Measurements from ENCODE around the gene GLI3. TPM values are rescaled to one million over a fixed set of nuclear protein-coding genes. Genes with fewer than 3 reads are reported as not detected.
A peak's percentile ranks its signal among the peaks of the same experiment; 100 is the strongest.

Gene GLI3
- total RNA-seq, 2 experiments from 2014 or later, result not detected

GRCh38 chr7:41978858-41979257 is 258.2 kb downstream of the GLI3 start:
- intact Hi-C loops (cut with micrococcal nuclease), result loop anchor here (10.0 kb wide), 1 partner anchor 866 kb away; no protein-coding TSS in a partner anchor

DNA sequence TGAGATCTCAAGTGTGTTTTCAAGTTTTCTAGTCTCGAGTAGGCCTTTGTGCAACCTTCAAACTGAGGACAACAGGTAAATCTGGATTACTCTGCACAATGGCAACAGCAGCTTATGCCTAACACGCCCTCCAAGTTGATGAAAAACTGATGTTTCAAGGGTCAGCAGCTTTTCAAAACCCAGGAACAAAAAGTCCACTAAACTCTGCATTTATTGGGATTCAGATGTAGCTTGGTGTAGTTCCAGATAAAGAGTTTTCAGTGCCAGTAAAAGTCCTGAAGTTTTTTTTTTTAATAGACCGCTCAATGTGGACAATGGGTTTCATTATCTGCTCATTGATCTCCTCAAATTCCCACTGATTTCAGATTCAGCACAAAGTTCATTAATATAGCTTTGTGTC is 259.3 kb downstream of the GLI3 start:
- H3K4me1 Mint-ChIP-seq (ENCODE audit: low read depth), result no peaks in the 10 kb centered on the region
- DNase-seq (no peak), ATAC-seq (no peak)
- H3K4me3 Mint-ChIP-seq, result no peak overlapping the region
- POLR2A ChIA-PET, result no interaction called here
- no peak overlapping the region for H3K27ac Mint-ChIP-seq
- intact Hi-C loops (cut with micrococcal nuclease), result loop anchor here (10.0 kb wide), 1 partner anchor 867 kb away; no protein-coding TSS in a partner anchor
- no peaks in the 10 kb centered on the region for H3K9me3 Mint-ChIP-seq
- no peaks in the 10 kb centered on the region for H3K36me3 Mint-ChIP-seq (ENCODE audit: low read depth)
- CTCF ChIA-PET, result interaction anchor here (1.0 to 4.7 kb wide), 7 partner anchors 10 to 865 kb away, joined by 3 to 17 read pairs (median 7); no protein-coding TSS in a partner anchor
- TF ChIP-seq CTCF (IDR thresholded peaks at IDR 0.05), result no peak
- H3K27me3 Mint-ChIP-seq, result peaks cover 9% of the 10 kb centered on the region

More at GRCh38 chr7:41978858-41979257, 258.2 kb downstream of the GLI3 start:
- ChIA-PET CTCF (interaction anchor here (1.0 to 4.7 kb wide), 8 partner anchors 12 to 899 kb away, joined by 3 to 17 read pairs (median 8); no protein-coding TSS in a partner anchor), POLR2A (no interaction called here)
- ATAC-seq (no peak), DNase-seq (no peak)
- H3K4me1 Mint-ChIP-seq (ENCODE audit: low read depth), result no peaks in the 10 kb centered on the region
- H3K27me3 Mint-ChIP-seq, result peaks cover 9% of the 10 kb centered on the region
- no peak overlapping the region for H3K4me3 Mint-ChIP-seq
- H3K9me3 Mint-ChIP-seq, result no peaks in the 10 kb centered on the region
- H3K36me3 Mint-ChIP-seq (ENCODE audit: low read depth), result no peaks in the 10 kb centered on the region
- no peak for TF ChIP-seq CTCF (IDR thresholded peaks at IDR 0.05)
- no peak overlapping the region for H3K27ac Mint-ChIP-seq

DNA sequence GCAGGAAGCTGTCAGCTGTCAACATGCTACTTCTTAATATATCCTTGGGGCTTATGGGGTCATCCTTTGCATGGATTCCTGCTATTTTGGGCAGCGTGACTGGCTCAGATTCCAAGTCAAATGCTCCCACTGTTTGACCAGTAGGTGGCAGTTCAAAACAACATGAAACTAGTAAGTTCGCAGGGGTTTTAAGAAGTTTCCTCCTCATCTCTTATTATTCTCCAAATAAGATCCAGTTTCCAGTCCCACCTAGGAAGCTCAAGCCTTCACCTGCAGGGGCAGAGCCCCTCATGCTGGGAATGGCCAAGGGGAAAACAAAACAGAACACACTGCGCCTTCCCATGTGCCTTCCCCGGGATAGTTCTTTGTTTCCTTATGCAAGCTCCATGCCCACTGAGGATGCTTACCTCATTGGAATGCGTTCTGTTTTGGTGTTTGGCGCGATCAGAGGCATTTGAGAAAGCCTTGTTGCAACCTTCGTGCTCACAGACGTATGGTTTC is 259.8 kb downstream of the GLI3 start:
- ChIA-PET CTCF (interaction anchor here (1.0 to 4.7 kb wide), 6 partner anchors 9 to 37 kb away, joined by 3 to 17 read pairs (median 10); no protein-coding TSS in a partner anchor), POLR2A (no interaction called here)
- H3K27ac Mint-ChIP-seq, result no peak overlapping the region
- intact Hi-C loops (cut with micrococcal nuclease), result loop anchor here (10.0 kb wide), 1 partner anchor 868 kb away; no protein-coding TSS in a partner anchor
- no peak overlapping the region for H3K4me3 Mint-ChIP-seq
- H3K4me1 Mint-ChIP-seq (ENCODE audit: low read depth), result no peaks in the 10 kb centered on the region
- peaks cover 9% of the 10 kb centered on the region for H3K27me3 Mint-ChIP-seq
- TF ChIP-seq CTCF (IDR thresholded peaks at IDR 0.05), result peak; percentile 40
- H3K36me3 Mint-ChIP-seq (ENCODE audit: low read depth), result no peaks in the 10 kb centered on the region
- ATAC-seq, result no peak
- H3K9me3 Mint-ChIP-seq, result no peaks in the 10 kb centered on the region
- DNase-seq, result peak; percentile 7

DNA sequence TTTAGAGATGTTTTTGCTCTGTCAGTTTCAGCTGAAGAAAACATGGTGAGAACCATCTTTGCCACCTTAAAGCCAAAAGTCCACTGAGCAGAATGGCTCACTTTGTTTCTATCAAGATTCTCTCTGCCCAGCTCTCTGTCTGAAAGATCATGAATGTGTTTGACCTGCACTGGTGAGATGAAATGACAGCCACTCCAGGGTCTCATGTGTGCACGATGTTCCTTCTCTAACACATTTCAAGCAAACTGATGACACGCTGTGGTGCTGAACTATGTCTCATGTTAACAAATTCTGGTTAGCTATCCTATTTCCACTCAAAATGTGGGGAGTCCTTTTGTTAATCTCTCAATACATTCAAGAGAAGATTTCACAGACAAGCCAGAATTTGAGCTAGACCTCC is 260.6 kb downstream of the GLI3 start:
- TF ChIP-seq CTCF (IDR thresholded peaks at IDR 0.05), result no peak
- intact Hi-C loops (cut with micrococcal nuclease), result loop anchor here (10.0 kb wide), 1 partner anchor 868 kb away; no protein-coding TSS in a partner anchor
- Mint-ChIP-seq H3K9me3 (no peaks in the 10 kb centered on the region), H3K27me3 (peaks cover 9% of the 10 kb centered on the region), H3K4me1 (ENCODE audit: low read depth) (no peaks in the 10 kb centered on the region), H3K27ac (no peak overlapping the region), H3K36me3 (ENCODE audit: low read depth) (no peaks in the 10 kb centered on the region), H3K4me3 (no peak overlapping the region)
- ATAC-seq (no peak), DNase-seq (no peak)
- ChIA-PET CTCF (interaction anchor here (2.3 to 4.7 kb wide), 4 partner anchors 28 to 38 kb away, joined by 7 to 17 read pairs (median 15); no protein-coding TSS in a partner anchor), POLR2A (no interaction called here)

DNA sequence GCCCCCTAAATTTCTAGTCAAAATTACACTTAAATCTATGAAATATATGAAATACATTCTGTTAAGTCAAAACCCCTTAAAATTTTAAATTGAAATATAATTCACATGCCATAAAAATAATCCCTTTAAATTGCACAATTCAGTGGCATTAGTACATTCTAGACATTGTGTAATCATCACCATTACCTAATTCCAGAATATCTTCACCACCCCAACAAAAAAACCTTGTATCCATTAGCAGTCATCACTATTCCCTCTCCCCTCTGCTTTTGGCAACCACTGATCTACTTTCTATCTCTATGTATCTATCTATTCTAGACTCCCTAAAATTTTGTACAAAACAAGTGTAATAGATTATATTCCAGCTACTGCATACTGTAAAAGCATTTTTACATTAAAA is 261.2 kb downstream of the GLI3 start:
- no peak overlapping the region for H3K27ac Mint-ChIP-seq
- H3K36me3 Mint-ChIP-seq (ENCODE audit: low read depth), result no peaks in the 10 kb centered on the region
- DNase-seq (no peak), ATAC-seq (no peak)
- peaks cover 9% of the 10 kb centered on the region for H3K27me3 Mint-ChIP-seq
- H3K4me1 Mint-ChIP-seq (ENCODE audit: low read depth), result no peaks in the 10 kb centered on the region
- no peak for TF ChIP-seq CTCF (IDR thresholded peaks at IDR 0.05)
- no peaks in the 10 kb centered on the region for H3K9me3 Mint-ChIP-seq
- no peak overlapping the region for H3K4me3 Mint-ChIP-seq
- CTCF ChIA-PET, result interaction anchor here (2.3 to 3.2 kb wide), 3 partner anchors 33 to 39 kb away, joined by 7 to 16 read pairs (median 14); no protein-coding TSS in a partner anchor
- intact Hi-C loops (cut with micrococcal nuclease), result loop anchor here (10.0 kb wide), 1 partner anchor 869 kb away; no protein-coding TSS in a partner anchor
- POLR2A ChIA-PET, result no interaction called here

Data from activated CD8-positive, alpha-beta T cell treated with anti-CD3 and anti-CD28 coated beads for 36 hours (primary cell).